ENCODE results near the gene FAM131A. TPM values are rescaled to one million over a fixed set of nuclear protein-coding genes. Genes with fewer than 3 reads are reported as not detected.

Gene FAM131A
- total RNA-seq, 6 donors from 2014 or later = 14.8 to 52.7 (median 25.2) TPM

- TF ChIP-seq POLR2AphosphoS5 (IDR thresholded peaks at IDR 0.05) (no peak), CTCF (IDR thresholded peaks at IDR 0.05) (no peak), POLR2A (IDR thresholded peaks at IDR 0.05) (no peak), EP300 (IDR thresholded peaks at IDR 0.05) (no peak)
- 72 to 75% methylated on average over 8 of the region's 8 CpGs for WGBS, 2 donors
- H3K27ac ChIP-seq = no peak overlapping the region
- DNase-seq = no peak
- H3K9me3 ChIP-seq = no peaks in the 10 kb centered on the region
- ATAC-seq (ENCODE audit: low FRiP score in 2 of 2) = no peak
- H3K36me3 ChIP-seq = no peaks in the 10 kb centered on the region
- H3K4me1 ChIP-seq = no peaks in the 10 kb centered on the region
- no peaks in the 10 kb centered on the region for H3K27me3 ChIP-seq
- no peak overlapping the region for H3K4me3 ChIP-seq
Measured at GRCh38 chr3:184388164-184388935, 51.0 kb downstream of the FAM131A start.

- Histone ChIP-seq H3K4me3 (no peak overlapping the region), H3K9me3 (no peaks in the 10 kb centered on the region), H3K36me3 (no peaks in the 10 kb centered on the region), H3K27me3 (no peaks in the 10 kb centered on the region), H3K27ac (no peak overlapping the region), H3K4me1 (no peaks in the 10 kb centered on the region)
- DNase-seq = no peak
- TF ChIP-seq POLR2AphosphoS5 (IDR thresholded peaks at IDR 0.05) = no peak
- TF ChIP-seq CTCF (IDR thresholded peaks at IDR 0.05) = no peak
- no peak for TF ChIP-seq POLR2A (IDR thresholded peaks at IDR 0.05)
- TF ChIP-seq EP300 (IDR thresholded peaks at IDR 0.05) = no peak
- 80 to 82% methylated on average over 5 of the region's 8 CpGs for WGBS, 2 donors
- no peak for ATAC-seq (ENCODE audit: low FRiP score in 2 of 2)
Measured at GRCh38 chr3:184388936-184389230, 51.5 kb downstream of the FAM131A start.

GRCh38 chr3:184389384-184389783, 52.0 kb downstream of the FAM131A start:
- no peaks in the 10 kb centered on the region for H3K9me3 ChIP-seq
- H3K4me1 ChIP-seq = no peaks in the 10 kb centered on the region
- 48 to 59% methylated on average over 4 to 5 of the region's 5 CpGs for WGBS, 2 donors
- TF ChIP-seq EP300 (IDR thresholded peaks at IDR 0.05) = no peak
- no peak for TF ChIP-seq CTCF (IDR thresholded peaks at IDR 0.05)
- no peak for TF ChIP-seq POLR2A (IDR thresholded peaks at IDR 0.05)
- TF ChIP-seq POLR2AphosphoS5 (IDR thresholded peaks at IDR 0.05) = no peak
- no peaks in the 10 kb centered on the region for H3K27me3 ChIP-seq
- H3K36me3 ChIP-seq = no peaks in the 10 kb centered on the region
- DNase-seq (no peak), ATAC-seq (ENCODE audit: low FRiP score in 2 of 2) (no peak)
- no peak overlapping the region for H3K27ac ChIP-seq
- H3K4me3 ChIP-seq = no peak overlapping the region

- no peak for TF ChIP-seq EP300 (IDR thresholded peaks at IDR 0.05)
- no peak for TF ChIP-seq POLR2AphosphoS5 (IDR thresholded peaks at IDR 0.05)
- TF ChIP-seq CTCF (IDR thresholded peaks at IDR 0.05) = no peak
- TF ChIP-seq POLR2A (IDR thresholded peaks at IDR 0.05) = no peak
- 82 to 84% methylated on average over 5 of the region's 5 CpGs for WGBS, 2 donors
- Histone ChIP-seq H3K36me3 (no peaks in the 10 kb centered on the region), H3K4me1 (no peaks in the 10 kb centered on the region), H3K9me3 (no peaks in the 10 kb centered on the region), H3K27ac (no peak overlapping the region), H3K4me3 (no peak overlapping the region), H3K27me3 (no peaks in the 10 kb centered on the region)
- DNase-seq (no peak), ATAC-seq (ENCODE audit: low FRiP score in 2 of 2) (no peak)
Measured at GRCh38 chr3:184389935-184390528, 52.6 kb downstream of the FAM131A start.

DNA sequence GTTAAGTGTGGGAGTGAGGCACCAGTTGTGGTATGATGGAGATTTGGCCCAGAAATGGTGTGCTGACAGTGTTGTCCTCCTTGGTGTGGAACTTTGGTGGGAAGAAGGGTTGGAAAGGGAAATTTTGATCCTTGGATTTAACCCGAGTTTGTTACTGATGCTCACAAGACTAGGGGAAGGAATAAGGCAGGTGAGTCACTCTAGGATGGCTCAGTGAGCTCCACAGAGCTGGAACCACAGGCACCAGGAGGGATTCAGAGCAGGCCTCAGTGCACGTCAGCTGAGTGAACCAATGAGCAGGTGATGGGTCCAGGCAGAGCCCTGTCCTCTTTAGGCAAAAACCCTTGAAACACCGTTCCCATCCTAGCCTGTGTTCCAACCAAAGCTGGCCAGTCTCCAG, 53.9 kb downstream of the FAM131A start:
- H3K27ac ChIP-seq = no peak overlapping the region
- no peaks in the 10 kb centered on the region for H3K27me3 ChIP-seq
- no peak for ATAC-seq (ENCODE audit: low FRiP score in 2 of 2)
- TF ChIP-seq CTCF (IDR thresholded peaks at IDR 0.05) (no peak), POLR2A (IDR thresholded peaks at IDR 0.05) (no peak), EP300 (IDR thresholded peaks at IDR 0.05) (no peak), POLR2AphosphoS5 (IDR thresholded peaks at IDR 0.05) (no peak)
- no peaks in the 10 kb centered on the region for H3K9me3 ChIP-seq
- H3K4me3 ChIP-seq = no peak overlapping the region
- no peaks in the 10 kb centered on the region for H3K36me3 ChIP-seq
- H3K4me1 ChIP-seq = no peaks in the 10 kb centered on the region
- DNase-seq = no peak
- 81 to 82% methylated on average over 3 of the region's 3 CpGs for WGBS, 2 donors

Data from upper lobe of left lung (tissue), 6 donors.